HCT116 (cell line): Measurements from ENCODE around the gene NCAPH2. TPM values are rescaled to one million over a fixed set of nuclear protein-coding genes. Genes with fewer than 3 reads are reported as not detected.

Experiments used
- ATAC-seq: fragments of 200-7000 bp; cut with Tn5 transposase; 2 replicates; pipeline ENCODE4 v1.9.1; 2020; ENCODE audit warnings: mild to moderate bottlenecking, moderate library complexity
- BruUV-seq: library from RNA; stranded (reverse); fragments of 400-500 nt; replicated peaks from 2 replicates; lab custom pipeline; 2021; lab: Mats Ljungman, UMichigan
- CTCF ChIA-PET: fragments of 300-600 bp; sonication (Branson Sonifier 250); formaldehyde crosslinking; loops from one replicate; lab custom pipeline; 2021; ENCODE audit warnings: antibody characterized with exemption; lab: Charles Lee
- POLR2A ChIA-PET: fragments of 300-600, 350-600 bp; sonication (Branson Sonifier 250); formaldehyde crosslinking; loops from one replicate; lab custom pipeline; 2021; ENCODE audit warnings: antibody characterized with exemption; lab: Charles Lee
- RAD21 ChIA-PET, 2 experiments: fragments of 300-600 bp; sonication (Branson Sonifier 250); formaldehyde crosslinking; loops; one replicate each; lab custom pipeline; 2023; ENCODE audit warnings: low total read pairs in 2 of 2; ENCODE audit not compliant: uncharacterized antibody in 2 of 2, unreplicated experiment in 2 of 2, low non-redundant PET in 1 of 2; lab: Charles Lee
- DNase-seq: peaks from one replicate; pipeline ENCODE4 v3.0.0-alpha.2; 2010; ENCODE audit warnings: low read depth, low spot score
- H2AFZ ChIP-seq: fragments of 200-600 bp; shearing (Covaris generic), sonication (generic); 2 replicates; pipeline ENCODE4 v1.6.1; 2017; ENCODE audit warnings: low read depth, mixed run types, mixed read lengths, antibody characterized with exemption, low read length; ENCODE audit not compliant: poor library complexity, severe bottlenecking
- H3K27ac ChIP-seq: 2 replicates; pipeline ENCODE4 v1.5.1; 2012; ENCODE audit warnings: low read depth, low read length
- H3K27me3 ChIP-seq: fragments of 200-600 bp; sonication (generic); 2 replicates; pipeline ENCODE4 v1.6.1; 2016; ENCODE audit warnings: mixed run types, low read length, mixed read lengths; ENCODE audit not compliant: insufficient read depth
- H3K36me3 ChIP-seq, 2 experiments: fragments of 200-500 bp in 1 of 2; fragments of 200-600 bp in 1 of 2; sonication (Bioruptor generic) in 1 of 2; sonication (generic) in 1 of 2; 2 replicates each; pipeline versions ENCODE4 v1.5.1 to v1.6.1; 2014 to 2016; ENCODE audit warnings: low read length in 2 of 2, inconsistent platforms in 1 of 2, mixed read lengths in 1 of 2, mixed run types in 1 of 2; ENCODE audit not compliant: insufficient read depth in 2 of 2, control insufficient read depth in 1 of 2
- H3K4me1 ChIP-seq, 2 experiments: fragments of 200-600 bp in 1 of 2; sonication (generic) in 1 of 2; 2 replicates each; pipeline versions ENCODE4 v1.5.1 to v1.6.1; 2012 to 2017; ENCODE audit warnings: low read length in 2 of 2, inconsistent platforms in 1 of 2, mild to moderate bottlenecking in 1 of 2, mixed read lengths in 1 of 2, mixed run types in 1 of 2, moderate library complexity in 1 of 2; ENCODE audit not compliant: insufficient read depth in 2 of 2, control insufficient read depth in 1 of 2
- H3K4me2 ChIP-seq: fragments of 200-600 bp; sonication (generic); 2 replicates; pipeline ENCODE4 v1.6.1; 2017; ENCODE audit warnings: mixed run types, low read length, mixed read lengths
- H3K4me3 ChIP-seq, 2 experiments: fragments of 200-600 bp in 1 of 2; sonication (generic) in 1 of 2; replicated peaks in 1 of 2; 2 replicates each; pipeline ENCODE4 v1.5.1; 2011 to 2016; ENCODE audit warnings: low read length in 2 of 2, control low read depth in 1 of 2, low read depth in 1 of 2, mild to moderate bottlenecking in 1 of 2, mixed read lengths in 1 of 2, mixed run types in 1 of 2
- H3K79me2 ChIP-seq: fragments of 200-600 bp; sonication (generic); 2 replicates; pipeline ENCODE4 v1.6.1; 2017; ENCODE audit warnings: mild to moderate bottlenecking, mixed run types, low read length, moderate library complexity, mixed read lengths; ENCODE audit not compliant: insufficient read depth
- H3K9ac ChIP-seq: fragments of 200-600 bp; sonication (generic); 2 replicates; pipeline ENCODE4 v1.6.1; 2016; ENCODE audit warnings: low read length, mixed read lengths
- H3K9me2 ChIP-seq: fragments of 200-600 bp; sonication (generic), shearing (Covaris generic); 2 replicates; pipeline ENCODE4 v1.6.1; 2017; ENCODE audit warnings: mixed run types, mild to moderate bottlenecking, moderate library complexity; ENCODE audit not compliant: insufficient read depth
- H3K9me3 ChIP-seq, 2 experiments: fragments of 200-500 bp in 1 of 2; fragments of 200-600 bp in 1 of 2; sonication (Bioruptor generic) in 1 of 2; sonication (generic) in 1 of 2; 2 replicates each; pipeline ENCODE4 v1.6.1; 2014 to 2017; ENCODE audit warnings: low read length in 2 of 2, mixed read lengths in 2 of 2, inconsistent platforms in 1 of 2, low read depth in 1 of 2, mild to moderate bottlenecking in 1 of 2, mixed run types in 1 of 2, moderate library complexity in 1 of 2; ENCODE audit not compliant: control insufficient read depth in 1 of 2, insufficient read depth in 1 of 2
- H4K20me1 ChIP-seq: fragments of 200-600 bp; sonication (generic), shearing (Covaris generic); 2 replicates; pipeline ENCODE4 v1.6.1; 2017; ENCODE audit warnings: mixed run types, mild to moderate bottlenecking, moderate library complexity; ENCODE audit not compliant: insufficient read depth
- CBX3 ChIP-seq: IDR thresholded peaks from 2 replicates; pipeline ENCODE4 v1.6.1; 2012; ENCODE audit warnings: low read depth
- CTCF ChIP-seq, 3 experiments: fragments of 200-600 bp in 1 of 3; sonication (generic) in 1 of 3; IDR thresholded peaks in 2 of 3; conservative IDR thresholded peaks in 1 of 3; 2 replicates each; pipeline ENCODE4 v1.5.1; 2012 to 2017; ENCODE audit warnings: low read depth in 2 of 3, low read length in 2 of 3, antibody characterized with exemption in 1 of 3, borderline replicate concordance in 1 of 3, control low read depth in 1 of 3, mild to moderate bottlenecking in 1 of 3, mixed read lengths in 1 of 3, mixed run types in 1 of 3, moderate library complexity in 1 of 3; ENCODE audit not compliant: insufficient read depth in 1 of 3
- MAX ChIP-seq: IDR thresholded peaks from 2 replicates; pipeline ENCODE4 v1.6.1; 2012
- POLR2AphosphoS5 ChIP-seq: IDR thresholded peaks from 2 replicates; pipeline ENCODE4 v1.6.1; 2011; ENCODE audit warnings: mild to moderate bottlenecking, low read depth, low read length, moderate library complexity
- SIN3A ChIP-seq: IDR thresholded peaks from 2 replicates; pipeline ENCODE4 v1.6.1; 2012; ENCODE audit warnings: low read depth
- ZFX ChIP-seq: fragments of 450-650 bp; IDR thresholded peaks from 2 replicates; pipeline ENCODE4 v1.6.1; 2017
- intact Hi-C: fragments of 100-400 bp; cut with micrococcal nuclease; formaldehyde crosslinking; loops from 2 replicates; pipeline ENCODE4 v1.10.0; 2022
- total RNA-seq: library from RNA; stranded (reverse); gene quantifications from one replicate; pipeline ENCODE4 v1.2.1, GENCODE V29; 2021; ENCODE audit not compliant: unreplicated experiment

NCAPH2 gene
- total RNA-seq, 1 experiment from 2014 or later, result 99.1 TPM

- Histone ChIP-seq H3K79me2 (peaks cover 30% of the 10 kb centered on the region), H2AFZ (no peak overlapping the region), H3K36me3 (peaks cover 0 to 11% of the 10 kb centered on the region in 2 experiments; a peak in 2 of 4 replicates), H4K20me1 (no peaks in the 10 kb centered on the region), H3K4me3 (peak overlapping the region; percentile 78 to 85), H3K9me2 (no peaks in the 10 kb centered on the region), H3K9me3 (no peaks in the 10 kb centered on the region), H3K4me1 (peaks cover 13 to 71% of the 10 kb centered on the region in 2 experiments; a peak in 3 of 4 replicates), H3K4me2 (peak overlapping the region; percentile 99), H3K27ac (peak overlapping the region; percentile 100), H3K9ac (peak overlapping the region; percentile 93), H3K27me3 (no peaks in the 10 kb centered on the region)
- CTCF ChIA-PET, result interaction anchor here (0.7 to 1.7 kb wide), 19 partner anchors 12 to 377 kb away, joined by 3 to 21 read pairs (median 5); partner anchors contain the start of genes ARSA, HDAC10, KLHDC7B and LMF2
- peak; percentile 39 for ATAC-seq
- intact Hi-C loops, result no loop called here
- no peak for TF ChIP-seq CBX3
- no peak for TF ChIP-seq MAX
- peak; percentile 51 for TF ChIP-seq POLR2AphosphoS5
- peak in 1 of 3 experiments; percentile 57; a peak in 3 of 6 replicates for TF ChIP-seq CTCF (IDR thresholded peaks at IDR 0.05 in 2 of 3, conservative IDR thresholded peaks at IDR 0.05 in 1 of 3; ENCODE audit: borderline replicate concordance in 1 of 3, insufficient read depth in 1 of 3, low read depth in 2 of 3, low read length in 2 of 3)
- no peak for TF ChIP-seq SIN3A
- peak; percentile 51 for TF ChIP-seq ZFX
- DNase-seq, result no peak
- BruUV-seq, result no TSS peak
- POLR2A ChIA-PET, result interaction anchor here (0.9 to 2.1 kb wide), 7 partner anchors 10 to 94 kb away, joined by 3 to 20 read pairs (median 5); partner anchors contain the start of genes CHKB, LMF2, NCAPH2 and SYCE3
- RAD21 ChIA-PET, result interaction anchor here (0.8 to 2.2 kb wide), 4 partner anchors 18 to 126 kb away, joined by 4 to 8 read pairs (median 6); partner anchors contain the start of genes LMF2 (in 2 of the 2), NCAPH2 (in 1 of the 2) and SYCE3 (in 1 of the 2)
These were observed 18.2 kb downstream of the NCAPH2 start for GRCh38 chr22:50526108-50526833.
